Stimulated activated CD8-positive, alpha-beta memory T cell treated with anti-CD3 and anti-CD28 coated beads, Interleukin-15, amount 100 ng/mL, for 24 hours (primary cell): ENCODE data around the gene PPAT.
"Not testable (repeated sequence)": the region's sequence is repeated elsewhere in the genome, so short reads cannot be mapped to it uniquely, and the experiment has no call there.

Experiments used
- DNase-seq: peaks from one replicate; pipeline ENCODE4 v3.0.0-alpha.2; 2020; ENCODE audit warnings: low read depth

Gene PPAT

DNA sequence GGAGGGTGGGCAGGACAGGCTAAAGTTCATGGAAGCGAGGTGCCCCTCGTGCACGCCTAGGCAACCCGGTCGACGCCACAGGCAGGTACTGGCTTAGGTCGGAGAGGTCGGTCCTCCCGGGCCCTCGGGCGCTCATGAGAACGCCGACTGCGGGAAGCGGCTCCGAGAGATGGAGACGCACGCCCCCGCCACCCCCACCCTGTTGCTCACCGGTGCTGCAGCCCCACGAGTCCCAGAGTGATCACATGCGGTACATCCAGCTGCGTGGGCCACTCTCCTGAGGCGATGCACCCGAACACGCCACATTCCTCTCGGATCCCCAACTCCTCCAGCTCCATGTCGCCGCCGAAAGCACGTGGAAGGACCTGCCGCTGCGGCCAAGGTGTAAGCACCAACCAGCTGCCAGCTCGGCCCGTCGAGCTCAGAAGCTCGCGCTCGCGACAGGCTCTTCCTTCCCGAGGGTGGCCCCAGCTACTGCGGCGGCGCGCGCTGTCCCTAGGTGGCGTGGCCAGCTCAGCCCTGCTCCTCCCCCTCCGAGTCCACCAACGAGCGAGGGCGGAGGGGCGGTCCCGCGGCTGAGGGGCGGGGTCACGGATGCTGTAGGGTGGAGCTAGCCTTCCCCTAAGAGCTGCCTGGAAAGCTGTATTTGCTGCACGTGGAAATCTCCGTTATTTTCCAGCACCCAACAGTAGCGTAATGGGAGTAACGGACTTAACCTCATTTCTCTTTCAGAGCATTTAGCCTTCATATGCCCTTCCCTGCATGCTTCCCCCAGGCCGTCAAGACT, at the start of gene PPAT:
Gene PPAT, minus strand, starts transcription at position 476 of the 787 bp plus-strand sequence. Its CDS starts 138 bp downstream, at position 338.
- DNase-seq = peak; percentile 96

GRCh38 chr4:56480691-56481090, 45.3 kb upstream of the PPAT start:
- DNase-seq = no peak

DNA sequence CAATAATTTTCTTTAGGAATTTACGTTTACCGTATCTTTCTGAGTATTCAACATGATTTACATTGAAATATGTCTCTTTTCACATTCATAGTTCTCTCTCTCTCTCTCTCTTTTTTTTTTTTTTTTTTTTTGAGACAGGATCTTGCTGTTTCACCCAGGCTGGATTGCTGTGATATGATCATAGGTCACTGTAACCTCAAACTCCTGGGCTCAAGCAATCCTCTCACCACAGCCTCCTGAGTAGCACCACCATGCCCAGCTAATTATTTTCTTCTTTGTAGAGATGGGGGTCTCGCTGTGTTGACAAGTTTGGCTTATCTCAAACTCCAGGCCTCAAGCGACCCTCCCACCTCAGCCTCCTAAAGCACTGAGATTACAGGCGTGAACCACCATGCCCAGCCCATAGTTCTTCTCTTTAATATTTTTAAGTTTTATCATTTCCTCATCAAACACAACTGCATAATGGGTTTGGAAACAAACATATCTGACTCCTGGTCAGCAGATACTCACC, 41.8 kb upstream of the PPAT start:
- no peak for DNase-seq

- DNase-seq = no peak
Measured at GRCh38 chr4:56475917-56476316, 40.5 kb upstream of the PPAT start.

DNA sequence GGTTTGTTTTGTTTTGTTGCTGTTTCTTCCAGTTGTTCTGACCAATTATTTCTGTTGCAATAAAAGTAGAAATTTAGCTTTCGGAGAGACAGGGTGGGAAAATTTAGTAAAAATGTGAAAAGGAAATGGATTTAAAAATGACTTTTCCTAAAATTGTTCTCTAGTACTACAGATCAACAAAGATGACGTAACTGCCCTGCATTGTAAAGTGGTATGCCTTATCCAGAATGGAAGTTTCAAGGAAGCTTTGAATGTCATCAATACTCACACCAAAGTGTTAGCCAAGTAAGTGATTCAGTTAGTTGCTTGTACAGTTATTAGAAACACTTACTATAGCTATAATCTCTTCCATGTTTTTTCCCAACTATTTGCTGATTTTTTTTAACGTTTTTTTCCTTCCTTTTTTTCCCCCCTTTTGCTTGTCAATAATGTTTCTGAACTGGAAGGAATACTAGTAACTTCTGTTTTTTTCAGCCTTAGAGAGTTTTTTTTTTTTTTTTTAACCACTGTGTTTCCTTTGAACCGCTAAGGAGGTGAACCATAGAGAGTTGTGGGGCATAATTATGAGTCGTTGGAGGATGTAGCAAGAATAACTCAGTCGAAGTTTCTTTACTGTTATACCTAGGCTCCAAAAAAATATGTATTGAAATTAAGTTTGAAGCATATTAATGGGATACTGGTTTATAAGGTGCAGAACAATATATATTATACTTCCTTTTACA, 34.2 kb upstream of the PPAT start:
- DNase-seq = no peak

- no peak for DNase-seq
Measured at GRCh38 chr4:56468097-56468422, 32.6 kb upstream of the PPAT start.

DNA sequence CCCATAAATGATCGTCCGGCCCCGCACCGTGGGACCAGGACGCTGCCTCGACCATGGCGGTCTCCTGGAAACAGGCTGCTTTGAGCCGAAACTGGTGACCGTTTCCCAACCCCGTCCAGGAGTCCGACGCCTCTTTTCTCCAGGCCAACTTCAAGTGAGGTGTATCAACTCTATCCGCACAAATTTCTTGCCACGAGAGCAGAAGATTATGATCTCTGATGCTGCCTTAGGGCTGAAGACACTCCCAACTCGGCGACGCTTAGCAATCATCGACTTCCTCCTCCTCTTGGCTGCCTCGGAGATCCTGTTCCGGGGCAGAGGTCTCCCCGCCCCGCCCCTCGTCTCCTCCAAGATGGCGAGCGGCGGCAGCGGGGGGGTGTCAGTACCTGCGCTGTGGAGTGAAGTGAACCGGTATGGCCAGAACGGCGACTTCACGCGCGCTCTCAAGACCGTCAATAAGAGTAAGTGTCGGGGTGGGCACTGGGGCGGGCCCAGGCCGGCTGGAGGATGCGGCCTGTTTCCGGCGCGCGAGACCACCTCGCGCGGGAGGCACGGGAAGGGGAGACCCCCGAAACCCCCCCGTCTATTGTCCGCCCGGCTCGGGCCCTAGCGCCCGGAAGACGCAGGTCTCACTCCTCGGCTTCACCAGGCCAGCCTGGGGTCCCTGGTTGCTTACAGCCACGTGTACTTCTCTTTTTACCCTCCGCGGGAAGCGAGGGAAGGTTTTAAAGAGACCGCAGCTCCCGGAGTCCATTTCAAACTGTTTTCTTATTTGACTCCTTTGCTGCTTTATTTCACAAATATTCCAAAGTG, 32.1 kb upstream of the PPAT start, which contains the start of gene SRP72:
Gene SRP72, plus strand, starts transcription at position 334 of the 813 bp plus-strand sequence. Its CDS starts 19 bp downstream, at position 353.
- DNase-seq = peak; percentile 65

- DNase-seq = no peak
Measured at GRCh38 chr4:56466910-56467283, 31.5 kb upstream of the PPAT start.

DNA sequence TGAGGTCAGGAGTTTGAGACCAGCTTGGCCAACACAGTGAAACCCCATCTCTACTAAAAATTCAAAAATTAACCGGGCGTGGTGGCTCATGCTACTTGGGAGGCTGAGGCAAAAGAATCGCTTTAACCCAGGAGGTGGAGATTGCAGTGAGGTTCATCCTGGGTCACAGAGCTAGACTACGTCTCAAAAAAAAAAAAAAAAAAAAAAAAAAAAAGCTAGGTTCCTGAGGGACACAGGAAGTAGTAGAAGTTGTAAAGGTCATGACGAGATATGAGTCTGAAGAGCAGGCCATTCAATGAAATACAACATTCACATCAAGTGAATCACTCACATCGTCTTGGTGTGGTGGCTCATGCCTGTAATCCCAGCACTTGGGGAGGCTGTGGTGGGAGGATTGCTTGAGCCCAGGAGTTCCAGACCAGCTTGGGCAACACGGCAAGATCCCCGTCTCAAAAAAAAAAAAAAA, 30.9 kb upstream of the PPAT start:
- DNase-seq = not testable (repeated sequence)

DNA sequence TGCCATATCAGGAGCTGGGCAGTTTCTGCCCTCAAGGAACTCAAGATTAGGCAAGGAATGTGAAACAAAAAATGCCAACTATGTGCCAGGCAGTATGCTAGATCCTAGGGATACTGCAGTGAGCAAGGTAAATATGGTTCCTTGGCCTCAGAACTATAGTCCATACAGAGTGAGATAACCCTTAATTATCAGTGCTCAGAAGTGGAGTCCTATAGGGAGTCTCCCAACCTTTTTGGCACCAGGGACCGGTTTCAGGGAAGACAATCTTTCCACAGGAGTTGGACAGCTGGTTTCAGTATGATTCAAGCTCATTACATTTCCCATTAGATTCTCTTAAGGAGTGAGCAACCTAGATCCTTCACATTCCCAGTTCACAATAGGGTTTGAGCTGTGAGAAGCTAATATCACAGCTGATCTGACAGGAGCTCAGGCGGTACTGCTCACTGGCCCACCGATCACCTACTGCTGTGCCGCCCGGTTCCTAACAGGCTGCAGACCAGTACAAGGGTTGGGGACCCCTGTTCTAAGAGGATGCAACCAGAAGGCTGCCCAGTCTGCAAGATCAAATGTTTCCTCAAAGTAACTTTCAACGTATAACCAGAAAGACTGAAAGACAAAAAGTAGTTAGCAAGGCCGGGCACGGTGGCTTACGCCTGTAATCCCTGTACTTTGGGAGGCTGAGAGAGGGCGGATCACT, 30.3 kb upstream of the PPAT start:
- no peak for DNase-seq

DNA sequence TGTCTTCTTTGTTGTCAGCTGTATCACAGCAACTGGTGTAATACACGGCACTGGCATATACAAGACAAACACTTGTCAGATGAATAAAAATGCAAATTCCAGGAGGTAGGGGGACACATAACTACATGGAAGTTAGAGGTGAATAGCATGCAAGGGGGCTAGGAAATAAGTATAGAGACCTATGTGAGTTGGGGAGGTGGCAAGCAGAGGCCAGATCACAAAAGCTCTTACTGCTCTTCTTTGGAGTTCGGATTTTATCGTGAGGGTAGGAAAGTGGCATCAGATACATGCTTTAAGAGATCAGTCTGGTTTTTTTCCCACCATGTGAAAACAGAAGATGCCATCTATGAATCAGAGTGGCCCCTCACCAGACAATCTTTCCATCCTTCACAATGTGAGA, 29.2 kb upstream of the PPAT start:
- no peak for DNase-seq

- DNase-seq = no peak
Measured at GRCh38 chr4:56463711-56464110, 28.3 kb upstream of the PPAT start.

GRCh38 chr4:56462157-56462556, 26.7 kb upstream of the PPAT start:
- DNase-seq = no peak

DNA sequence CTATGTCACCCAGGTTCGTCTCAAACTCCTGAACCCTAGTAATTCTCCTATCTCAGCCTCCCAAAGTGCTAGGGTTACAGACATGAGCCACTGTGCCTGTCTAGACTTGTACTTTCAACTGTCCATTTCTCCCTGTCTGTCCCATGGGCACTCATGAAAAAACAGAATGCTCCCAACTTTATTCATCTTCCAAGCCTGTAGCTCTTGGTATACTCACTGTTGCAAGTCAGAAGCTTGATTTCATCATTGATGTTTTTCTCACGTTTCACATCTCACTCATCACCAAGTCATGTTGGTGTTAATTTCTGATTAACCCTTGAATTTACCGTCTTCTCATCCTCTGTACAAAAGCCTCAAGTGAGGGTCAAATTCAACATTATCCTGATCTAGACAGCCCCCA, 24.7 kb upstream of the PPAT start:
- DNase-seq = no peak

DNA sequence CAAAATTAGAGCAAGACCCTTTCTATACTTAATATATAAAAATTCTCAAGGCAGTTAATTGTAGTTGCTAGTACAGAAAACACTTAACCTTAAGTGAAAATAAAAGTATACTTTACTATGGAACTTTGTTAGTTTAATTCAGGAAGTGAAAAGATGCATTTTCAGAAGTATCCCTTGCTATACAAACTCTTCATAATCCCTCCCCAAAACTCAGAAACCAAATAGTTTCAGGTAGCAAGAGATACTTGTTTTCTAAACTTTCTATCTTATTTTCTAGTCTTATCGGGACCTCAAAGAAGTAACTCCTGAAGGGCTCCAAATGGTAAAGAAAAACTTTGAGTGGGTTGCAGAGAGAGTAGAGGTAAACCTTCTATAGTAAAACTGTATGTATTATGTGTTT, 14.9 kb upstream of the PPAT start:
- DNase-seq = no peak

- DNase-seq = not testable (repeated sequence)
Measured at GRCh38 chr4:56449475-56449874, 14.1 kb upstream of the PPAT start.

GRCh38 chr4:56448301-56448700, 12.9 kb upstream of the PPAT start:
- DNase-seq = no peak

- no peak for DNase-seq
Measured at GRCh38 chr4:56445699-56446098, 10.3 kb upstream of the PPAT start.

DNA sequence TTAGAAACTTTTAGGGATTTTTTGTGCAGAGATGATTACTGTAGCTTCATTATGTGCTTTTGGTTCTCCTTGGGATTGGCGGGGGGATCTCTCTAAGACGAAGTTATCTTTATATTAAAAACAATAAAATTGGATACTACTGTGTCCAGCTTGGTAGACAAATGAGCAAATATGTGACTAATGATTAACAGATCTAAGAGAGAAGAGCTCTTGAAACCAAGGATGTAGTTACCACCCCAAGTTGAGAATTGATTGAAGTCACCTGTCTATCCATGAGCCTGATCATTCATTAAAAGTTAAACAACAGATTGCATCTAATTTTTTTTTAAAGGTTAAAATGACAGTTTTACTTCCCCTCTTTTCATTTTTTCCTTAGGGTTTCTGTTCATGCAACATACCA, 9.3 kb upstream of the PPAT start:
- no peak for DNase-seq

DNA sequence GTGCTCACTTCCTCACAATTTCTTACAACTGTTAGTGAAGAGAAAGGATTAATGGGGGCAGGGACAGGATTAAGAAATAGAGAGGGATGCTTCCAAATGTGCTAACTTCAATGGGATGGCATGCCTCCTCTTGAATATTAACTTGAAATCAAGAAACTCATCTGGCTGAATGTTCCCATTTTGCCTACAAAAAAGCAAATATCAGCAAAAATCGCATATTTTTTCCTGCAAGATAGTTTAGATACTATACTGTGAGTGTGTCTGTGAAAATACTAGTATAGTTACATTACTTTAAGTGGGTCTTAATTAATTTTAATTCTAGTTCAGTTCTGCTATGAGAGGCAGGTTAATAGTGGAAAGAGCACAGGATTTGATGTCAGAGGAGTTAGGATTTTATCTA, 5.6 kb upstream of the PPAT start:
- DNase-seq = no peak

GRCh38 chr4:56438766-56439165, 3.4 kb upstream of the PPAT start:
- DNase-seq = no peak
